ENCODE measurements around the gene MAFG.

Gene MAFG

DNA sequence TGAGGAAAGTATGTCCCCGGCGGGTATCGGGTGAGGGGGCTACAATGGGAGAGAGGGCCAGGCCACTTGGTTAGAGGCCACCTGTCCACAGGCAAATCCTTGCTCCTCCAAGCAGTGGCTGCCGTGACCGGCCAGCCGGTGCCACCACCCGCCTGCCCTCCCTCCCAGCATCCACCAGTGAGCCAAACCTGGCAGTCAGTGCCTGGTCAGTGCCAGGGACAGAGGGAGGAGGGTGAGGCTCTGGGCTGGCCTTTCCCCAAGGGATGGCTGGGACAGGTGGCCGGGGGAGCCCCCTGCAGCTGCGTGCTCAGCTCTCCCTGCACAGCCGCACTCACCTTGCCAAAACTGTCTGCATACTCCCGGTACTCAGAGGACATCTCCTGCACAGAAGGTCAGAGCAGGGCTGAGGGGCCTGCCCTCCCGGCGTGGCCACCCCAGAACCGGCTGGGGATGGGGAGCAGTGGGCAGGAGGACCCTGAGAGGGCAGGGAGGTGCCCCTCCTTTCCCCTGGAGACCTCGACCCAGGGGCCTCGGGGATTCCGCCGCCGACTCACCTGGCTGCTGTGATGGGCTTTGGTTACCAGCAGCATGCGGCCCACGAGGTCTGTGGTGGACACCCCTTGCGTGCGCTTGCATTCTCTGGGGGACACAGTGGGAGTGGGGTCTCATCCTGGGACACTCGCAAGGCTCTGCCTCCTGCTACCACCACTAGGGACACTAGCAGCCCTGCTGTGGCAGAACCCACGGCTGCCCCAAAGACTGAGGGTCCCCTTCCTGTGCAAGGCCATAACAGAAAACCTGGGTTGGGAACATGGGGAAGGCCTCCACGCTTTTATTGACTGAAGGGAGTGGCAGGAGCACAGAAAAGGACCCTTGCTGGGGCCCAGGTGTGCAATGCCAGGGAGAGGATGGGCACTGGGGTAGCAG lies 20.1 kb downstream of the MAFG start:
- DNase-seq, result no peak

- DNase-seq, result no peak
These were observed 20.9 kb downstream of the MAFG start for GRCh38 chr17:81906476-81907218.

GRCh38 chr17:81905993-81906392 lies 21.5 kb downstream of the MAFG start:
- no peak for DNase-seq

DNA sequence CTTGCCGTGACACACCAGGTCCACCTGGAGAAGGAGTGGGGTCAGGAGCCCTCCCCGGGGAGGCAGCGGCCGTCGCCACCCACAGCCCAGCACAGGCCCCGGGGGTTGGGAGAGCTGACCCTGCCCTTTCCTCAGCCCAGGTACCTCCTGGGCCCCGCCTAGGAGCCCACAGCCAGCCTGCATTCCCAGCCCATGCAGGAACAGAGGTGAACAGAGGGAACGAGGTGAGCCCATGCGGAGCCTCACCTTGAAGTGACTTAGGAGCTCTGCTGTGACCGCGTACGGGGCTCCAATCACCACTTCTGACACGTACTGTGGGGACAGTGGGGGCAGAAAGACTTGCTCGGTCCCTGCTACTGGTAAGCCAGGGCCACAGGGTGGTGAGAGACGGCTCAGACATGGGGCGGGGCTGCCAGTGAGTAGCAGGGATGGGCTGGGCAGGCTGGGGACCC lies 22.1 kb downstream of the MAFG start:
- no peak for DNase-seq

GRCh38 chr17:81904600-81905423 lies 22.7 kb downstream of the MAFG start:
- no peak for DNase-seq

- no peak for DNase-seq
These were observed 23.5 kb downstream of the MAFG start for GRCh38 chr17:81903896-81904599.

- DNase-seq, result no peak
These were observed 24.1 kb downstream of the MAFG start for GRCh38 chr17:81903415-81903831.

DNA sequence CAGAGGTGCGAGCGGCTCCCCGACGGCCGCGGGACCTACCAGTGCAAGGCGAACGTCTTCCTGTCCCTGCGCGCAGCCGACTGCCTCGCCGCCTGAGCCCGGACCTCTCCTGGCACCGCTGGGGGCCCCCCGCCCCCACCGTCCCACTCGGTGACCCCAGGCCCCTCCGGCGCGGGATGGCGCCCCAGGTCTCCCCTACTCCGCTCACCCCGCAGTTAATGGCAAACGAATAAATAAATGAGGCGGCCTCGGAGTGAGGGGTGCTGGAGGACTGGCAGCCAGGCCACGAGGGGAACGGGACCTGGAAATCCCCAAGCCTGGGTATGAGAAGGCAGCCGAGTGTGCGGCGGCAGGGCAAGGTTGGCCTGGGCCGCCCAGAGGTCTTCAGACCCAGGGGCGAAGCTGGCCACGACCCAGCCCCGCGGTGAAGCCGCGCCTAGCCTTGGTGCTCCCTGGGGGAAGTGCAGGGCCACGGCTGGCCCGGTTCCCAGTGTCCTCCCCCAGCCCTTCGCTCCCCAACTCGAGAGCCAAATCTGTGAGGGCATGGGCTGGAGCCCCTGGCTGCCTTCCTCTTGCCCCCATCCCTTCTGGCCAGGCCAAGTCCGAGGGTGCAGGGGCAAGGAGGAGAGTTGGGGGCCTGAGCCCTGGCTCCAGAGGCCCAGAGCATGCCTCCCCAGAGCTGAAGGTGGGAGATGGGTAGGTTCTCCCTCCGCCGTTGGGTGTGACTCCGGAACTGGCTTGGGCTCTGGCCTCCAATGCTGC lies 24.7 kb downstream of the MAFG start:
- no peak for DNase-seq

DNA sequence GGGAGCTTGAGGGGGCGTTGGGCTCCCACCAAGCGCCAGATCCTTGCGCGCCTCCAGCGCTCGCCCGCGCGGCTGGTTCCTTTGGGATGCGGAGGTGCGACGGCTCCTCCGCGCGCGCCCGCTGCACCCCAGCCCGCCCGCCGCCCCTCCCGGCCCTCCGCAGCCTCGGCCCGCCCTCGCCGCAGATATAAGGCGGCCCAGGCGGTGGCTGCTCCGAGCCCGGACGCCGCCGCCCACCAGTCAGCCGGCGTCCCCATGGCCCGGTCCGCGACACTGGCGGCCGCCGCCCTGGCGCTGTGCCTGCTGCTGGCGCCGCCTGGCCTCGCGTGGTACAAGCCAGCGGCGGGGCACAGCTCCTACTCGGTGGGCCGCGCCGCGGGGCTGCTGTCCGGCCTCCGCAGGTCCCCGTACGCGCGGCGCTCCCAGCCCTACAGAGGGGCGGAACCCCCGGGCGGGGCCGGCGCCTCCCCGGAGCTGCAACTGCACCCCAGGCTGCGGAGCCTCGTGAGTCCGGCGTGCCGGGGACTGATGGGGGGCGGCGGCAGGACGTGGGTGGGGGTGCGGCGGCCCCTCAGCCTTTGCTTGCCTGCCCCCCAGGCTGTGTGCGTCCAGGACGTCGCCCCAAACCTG lies 25.4 kb downstream of the MAFG start, which contains the start of gene NPB:
TSS of gene NPB (plus strand) at position 216 of the 630 bp plus-strand sequence. CDS start at position 256, 40 bp downstream.
- no peak for DNase-seq

GRCh38 chr17:81901167-81902022 lies 26.1 kb downstream of the MAFG start:
- no peak for DNase-seq

DNA sequence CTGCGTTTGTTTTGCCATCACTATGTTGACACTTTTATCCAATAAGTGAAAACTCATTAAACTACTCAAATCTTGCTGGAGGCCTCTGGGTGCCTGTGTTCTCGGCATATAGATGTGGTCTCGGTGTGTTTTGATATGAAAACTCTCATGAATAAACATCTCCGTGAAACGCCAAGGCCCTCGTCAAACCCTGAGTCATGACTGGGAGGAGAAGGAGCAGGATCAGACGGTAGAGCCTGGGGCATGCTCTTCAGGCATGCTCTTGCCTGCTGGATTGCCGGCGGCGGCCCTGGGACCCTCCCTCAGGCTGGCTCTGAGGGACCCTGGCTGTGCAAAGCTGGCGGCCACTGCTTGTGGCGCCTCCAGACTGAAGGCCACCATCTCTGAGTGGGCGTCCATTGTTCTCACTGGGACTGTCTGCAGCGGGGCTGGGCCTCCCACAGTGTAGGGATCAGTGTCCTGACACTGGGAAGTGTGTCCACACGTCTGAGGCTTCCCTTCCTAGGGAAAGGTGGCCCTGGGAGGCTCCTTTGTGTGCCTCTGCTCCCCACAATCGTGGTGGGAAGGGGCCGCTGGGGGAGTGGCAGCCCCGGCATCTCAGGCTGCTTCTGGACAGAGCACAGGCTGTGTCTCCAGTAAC lies 27.2 kb downstream of the MAFG start:
- no peak for DNase-seq

GRCh38 chr17:81899514-81900166 lies 27.9 kb downstream of the MAFG start:
- no peak for DNase-seq

GRCh38 chr17:81898885-81899284 lies 28.6 kb downstream of the MAFG start:
- DNase-seq, result no peak

DNA sequence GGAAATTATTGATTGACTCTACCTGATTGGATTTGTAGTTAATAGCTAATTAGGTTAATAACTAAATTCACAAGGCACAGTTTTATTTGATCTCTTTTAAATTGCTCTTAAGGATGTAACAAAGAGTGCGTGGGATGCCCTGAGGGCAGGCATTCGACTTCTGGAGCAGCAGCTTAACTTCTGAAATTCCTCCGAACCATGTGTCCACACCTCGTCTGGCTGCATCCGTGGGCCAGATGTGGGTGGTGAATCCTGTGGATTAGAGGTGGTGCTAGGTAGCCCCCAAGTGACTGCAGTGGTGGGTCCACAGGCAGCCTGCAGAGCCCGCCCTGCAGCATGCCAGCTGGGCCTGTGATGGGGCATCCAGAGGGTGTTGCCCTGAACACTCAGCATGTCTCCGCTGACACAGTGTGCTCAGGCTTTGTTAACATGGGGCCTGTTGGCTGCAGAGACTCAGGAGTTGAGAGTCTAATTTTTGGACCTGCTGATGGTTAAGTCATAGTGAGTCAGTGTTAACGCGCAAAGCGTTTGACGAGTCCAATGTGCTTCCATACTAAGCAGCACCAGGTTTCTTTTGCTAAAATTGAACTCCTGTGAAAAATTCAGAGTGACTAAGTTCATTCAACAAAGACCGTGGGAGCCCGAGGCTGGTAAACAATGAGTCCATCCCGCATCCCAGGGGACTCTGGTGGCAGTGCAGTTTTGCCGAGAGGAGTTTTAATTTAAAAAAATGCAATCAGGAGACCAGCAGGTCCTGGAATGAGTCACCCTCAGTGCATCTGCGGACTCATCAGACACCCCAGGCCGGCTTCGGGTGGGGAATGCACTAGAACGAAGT lies 29.3 kb downstream of the MAFG start:
- no peak for DNase-seq

GRCh38 chr17:81895400-81895799 lies 32.1 kb downstream of the MAFG start:
- DNase-seq, result no peak

DNA sequence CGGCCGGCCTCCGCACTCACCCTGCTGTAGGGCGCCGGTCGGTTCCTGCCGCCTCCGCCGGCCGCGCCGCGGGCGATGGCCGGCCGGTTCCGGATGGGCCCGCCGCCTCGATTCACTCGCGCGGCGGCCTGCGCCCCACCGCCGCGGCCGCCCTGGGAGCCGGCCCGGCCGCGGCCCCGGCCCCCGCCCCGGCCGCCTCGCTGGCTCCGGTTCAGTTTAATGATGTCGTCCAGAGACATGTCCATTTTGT lies 36.3 kb downstream of the MAFG start:
- DNase-seq, result no peak

DNA sequence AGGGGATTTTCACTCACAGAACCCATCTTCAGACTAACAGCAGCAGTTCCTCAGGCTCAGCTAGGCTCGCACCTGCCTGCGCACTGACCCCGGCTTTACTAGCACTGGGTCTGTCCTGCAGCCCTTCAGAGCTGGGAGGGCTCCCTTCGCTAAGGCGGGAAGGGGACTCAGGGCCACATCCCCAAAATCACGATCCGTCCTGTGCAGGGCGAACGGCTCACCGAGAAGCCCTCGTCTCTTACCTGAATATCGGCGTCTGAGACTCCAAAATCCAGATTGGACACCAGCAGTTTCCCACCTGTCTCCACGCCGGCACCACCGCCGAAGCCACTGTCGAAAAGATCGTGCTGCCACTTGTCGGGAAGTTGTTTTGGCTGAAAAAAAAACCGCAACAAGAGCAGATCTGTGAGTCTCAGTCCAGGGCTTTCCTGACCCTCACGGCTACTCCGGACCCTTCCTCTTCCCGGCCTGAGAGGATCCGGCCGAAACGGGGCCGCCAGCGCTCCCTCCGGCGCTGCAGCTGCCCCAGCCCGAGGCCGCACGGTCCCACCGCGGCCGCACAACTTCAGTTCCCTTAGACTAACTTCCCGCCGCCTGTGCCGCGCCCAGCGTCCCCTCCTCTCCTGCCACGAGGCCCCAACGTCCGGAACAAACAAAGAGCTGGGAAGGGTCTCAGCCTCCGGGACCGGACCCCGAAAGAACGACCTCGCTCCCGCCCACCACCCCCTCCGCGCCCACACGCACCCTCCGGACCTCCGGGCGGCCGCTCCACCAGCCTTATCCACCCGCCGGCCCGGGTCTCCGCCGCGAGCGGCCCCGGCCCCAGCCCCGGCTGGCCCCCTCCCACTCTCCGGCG lies 36.9 kb downstream of the MAFG start:
- no peak for DNase-seq
